HG03064 (cell line): ENCODE results near the gene SYNDIG1.

Source experiments
- ATAC-seq: cut with Tn5 transposase; IDR thresholded peaks from one replicate; pipeline ENCODE4 v1.9.1; 2021; ENCODE audit warnings: low read depth; ENCODE audit not compliant: unreplicated experiment

SYNDIG1 gene

DNA sequence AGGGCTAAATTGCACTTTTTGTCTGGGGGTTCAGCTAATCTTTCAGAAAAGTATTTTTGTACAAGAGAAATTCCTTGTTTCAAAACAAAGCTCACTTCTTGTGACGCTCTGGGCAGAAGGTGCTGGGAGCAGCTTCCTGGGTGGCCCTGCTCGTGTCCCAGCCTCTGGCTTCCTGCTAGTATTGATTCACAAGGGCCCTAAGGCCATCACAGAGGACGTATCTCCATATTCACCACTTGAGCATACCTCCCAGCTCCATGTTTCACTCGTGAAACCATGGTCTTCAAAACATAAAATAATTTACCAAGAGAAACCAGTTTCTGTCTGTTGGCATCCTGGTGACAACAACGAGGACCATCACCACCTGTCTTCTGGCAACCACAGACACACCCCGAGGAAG lies 49.1 kb downstream of the SYNDIG1 start:
- no peak for ATAC-seq

DNA sequence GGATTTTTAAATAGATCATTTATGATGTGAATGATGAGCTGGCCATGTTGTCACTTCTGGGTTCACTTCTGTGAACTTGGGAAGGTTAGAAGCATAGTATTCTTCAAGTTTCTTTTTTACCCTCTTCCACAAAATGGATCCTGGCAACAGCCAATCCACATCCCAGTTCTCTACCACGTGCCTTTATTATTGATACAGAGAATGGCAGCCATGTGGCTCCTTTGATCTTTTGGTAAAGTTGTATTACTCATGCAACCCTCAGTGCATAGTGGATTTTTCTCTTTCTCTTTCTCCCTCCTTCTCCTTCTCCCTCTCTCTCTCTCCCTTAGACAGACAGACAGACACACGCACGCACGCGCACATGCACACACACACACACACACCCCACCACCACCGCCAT lies 50.0 kb downstream of the SYNDIG1 start:
- no peak for ATAC-seq

DNA sequence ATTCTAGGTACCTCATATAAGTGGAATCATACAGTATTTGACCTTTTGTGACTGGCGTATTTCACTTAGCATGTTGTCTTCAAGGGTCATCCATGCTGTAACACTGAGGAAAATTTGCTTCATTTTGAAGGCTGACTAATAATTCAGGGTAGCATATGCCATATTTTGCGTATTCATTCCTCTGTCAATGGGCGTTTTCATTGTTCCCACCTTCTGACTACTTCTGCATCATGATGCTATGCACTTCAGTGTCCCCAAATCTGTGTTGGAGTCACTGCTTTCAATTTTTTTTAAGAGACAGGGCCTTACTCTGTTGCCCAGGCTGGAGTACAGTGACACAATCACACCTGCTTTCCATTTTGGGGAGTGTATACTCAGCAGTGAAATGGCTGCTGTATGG lies 51.6 kb downstream of the SYNDIG1 start:
- no peak for ATAC-seq

DNA sequence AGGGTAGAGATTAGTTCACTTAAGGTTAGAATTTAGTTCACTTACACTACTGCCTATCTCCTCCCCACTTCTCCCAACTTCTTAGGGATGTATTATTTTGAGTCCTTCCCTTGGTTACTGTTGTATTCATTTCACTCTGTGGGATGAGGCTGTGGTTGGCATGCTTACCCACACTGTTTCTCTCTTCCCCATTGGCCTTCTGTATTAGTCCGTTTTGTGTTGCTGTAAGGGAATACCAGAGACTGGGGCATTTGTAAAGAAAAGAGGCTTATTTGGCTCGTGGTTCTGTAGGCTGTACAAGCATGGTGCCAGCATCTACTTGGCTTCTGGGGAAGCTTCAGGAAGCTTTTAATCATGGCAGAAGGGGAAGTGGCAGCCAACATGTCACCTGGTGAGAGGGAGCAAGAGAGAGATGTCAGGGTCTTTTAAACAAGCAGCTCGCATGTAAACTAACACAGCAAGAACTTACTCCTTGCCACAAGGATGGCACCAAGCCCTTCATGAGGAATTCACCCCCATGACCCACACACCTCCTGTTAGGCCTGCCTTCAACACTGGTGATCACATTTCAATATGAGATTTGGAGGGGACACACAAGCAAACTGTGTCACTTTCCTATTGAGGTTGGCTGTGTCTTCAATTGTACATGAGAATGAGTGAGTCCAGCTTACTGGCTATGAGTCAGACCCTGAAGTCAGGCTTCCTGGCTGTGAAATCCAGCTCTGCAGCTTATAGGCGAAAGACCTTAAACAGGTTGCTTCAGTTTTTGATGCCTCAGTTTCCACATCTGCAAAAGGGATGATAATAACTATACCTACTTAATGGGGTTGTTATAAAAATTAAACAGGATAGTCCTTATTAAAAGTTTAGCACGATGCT lies 53.3 kb downstream of the SYNDIG1 start:
- ATAC-seq = no peak

DNA sequence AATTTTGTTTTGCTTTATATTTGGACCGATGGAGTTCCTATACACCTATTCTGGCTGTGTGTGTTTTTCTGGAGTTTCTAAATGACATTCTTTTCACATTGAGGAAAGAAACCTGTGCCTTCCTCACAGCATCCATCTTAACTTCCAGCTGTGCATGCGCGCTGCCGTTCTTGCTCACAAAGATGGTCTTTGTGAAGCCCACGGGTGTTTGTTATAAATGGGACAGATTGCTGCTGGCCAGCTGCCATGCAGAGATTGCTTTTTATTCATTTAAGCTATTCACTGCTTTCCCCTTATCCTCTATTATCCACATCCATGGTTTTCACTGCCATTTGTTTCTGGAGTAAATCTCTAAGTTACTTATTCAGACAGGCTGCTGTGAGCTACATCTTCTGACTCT lies 54.2 kb downstream of the SYNDIG1 start:
- no peak for ATAC-seq

DNA sequence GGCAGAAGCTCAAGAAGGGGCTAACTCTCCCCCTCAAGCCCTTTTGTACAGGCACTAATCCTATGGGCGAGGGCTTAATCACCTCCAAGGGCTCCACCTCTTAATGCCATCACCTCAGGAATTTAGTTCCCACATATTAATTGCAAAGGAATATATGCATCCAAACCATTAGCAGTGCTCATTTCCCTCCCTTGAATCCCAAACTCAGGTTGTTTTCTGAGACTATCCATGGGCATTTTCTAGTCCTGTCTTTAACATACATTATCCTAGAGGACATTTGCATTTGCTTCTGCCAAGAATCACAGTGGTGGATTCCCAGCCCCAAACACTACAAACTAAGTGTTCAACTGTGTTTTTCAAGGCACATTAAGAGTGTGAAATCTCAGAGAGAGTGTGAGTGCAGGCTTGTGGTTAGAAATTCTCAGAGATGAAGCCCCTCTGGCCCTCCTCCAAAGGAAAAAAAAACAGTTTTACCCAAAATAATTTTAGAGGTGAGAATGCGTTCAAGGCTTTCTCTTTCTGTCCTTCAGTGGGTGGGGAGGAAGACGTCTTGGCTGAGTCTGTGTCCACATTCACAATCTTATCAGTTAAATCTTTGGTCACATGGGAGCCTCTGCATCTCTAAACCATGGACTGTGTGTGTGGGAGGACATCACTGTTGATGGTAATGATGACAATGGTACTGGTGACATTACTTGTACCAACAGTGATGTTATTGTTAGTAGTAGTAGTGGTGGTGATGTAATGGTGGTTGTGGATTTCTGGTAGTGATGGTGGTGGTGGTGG lies 59.3 kb downstream of the SYNDIG1 start:
- ATAC-seq = no peak

DNA sequence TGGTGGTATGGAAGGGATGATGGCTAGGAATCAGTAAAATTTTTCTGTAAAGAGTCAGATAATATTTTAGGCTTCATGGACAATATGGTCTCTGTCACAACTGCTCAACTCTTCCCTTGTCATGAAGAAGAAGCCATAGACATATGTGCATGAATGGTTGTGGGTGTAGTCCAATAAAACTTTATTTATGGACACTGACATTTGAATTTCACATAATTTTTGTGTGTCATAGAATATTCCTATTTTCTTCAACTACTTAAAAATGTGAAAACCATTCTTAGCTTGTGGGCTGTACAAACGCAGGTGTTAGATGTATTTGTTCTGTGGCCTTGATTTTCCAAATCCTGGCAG lies 59.9 kb downstream of the SYNDIG1 start:
- no peak for ATAC-seq

DNA sequence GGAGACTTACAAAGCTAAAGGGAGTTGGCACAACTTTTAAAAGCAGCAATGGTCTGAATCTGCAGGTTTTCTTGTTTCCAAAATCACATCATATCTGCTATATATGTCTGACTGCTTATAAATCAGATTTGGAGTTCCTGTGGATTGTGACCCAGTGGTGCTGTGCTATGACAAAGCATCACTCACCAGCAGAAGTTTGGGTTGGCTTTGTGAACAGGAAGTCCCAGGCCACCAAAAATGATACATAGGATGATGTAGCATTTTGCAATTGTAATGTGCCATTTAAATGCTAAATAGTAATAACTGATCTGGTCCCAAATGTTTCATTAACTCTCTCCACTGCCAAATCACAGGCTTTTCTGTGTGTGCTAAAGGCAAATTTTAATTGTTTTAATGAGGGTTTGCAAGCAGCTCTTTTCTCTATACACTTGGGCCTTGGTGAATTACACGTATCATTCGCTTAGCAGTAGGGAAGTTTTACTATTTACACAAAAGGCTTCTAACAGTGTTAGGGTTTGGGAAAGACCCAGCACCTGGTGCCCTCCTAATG lies 60.8 kb downstream of the SYNDIG1 start:
- ATAC-seq = no peak

DNA sequence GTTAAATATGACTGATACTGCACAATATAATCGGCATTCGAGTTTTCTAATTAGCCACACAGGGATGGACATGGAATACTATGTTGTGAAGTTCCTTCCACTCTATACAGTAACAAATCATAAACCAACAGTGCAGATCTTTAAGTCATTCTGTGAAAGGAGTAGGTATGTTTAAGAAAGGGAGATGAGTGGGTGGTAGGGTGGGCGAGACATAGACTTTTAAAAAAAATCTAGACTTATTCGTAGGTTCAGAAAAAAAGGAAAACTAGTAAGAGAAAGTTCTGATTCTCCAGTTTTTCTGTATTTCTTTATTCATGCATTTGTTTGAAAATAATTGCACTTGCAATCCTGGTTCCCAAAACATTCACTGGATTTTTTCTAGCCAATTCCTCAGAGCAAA lies 61.8 kb downstream of the SYNDIG1 start:
- ATAC-seq = no peak

DNA sequence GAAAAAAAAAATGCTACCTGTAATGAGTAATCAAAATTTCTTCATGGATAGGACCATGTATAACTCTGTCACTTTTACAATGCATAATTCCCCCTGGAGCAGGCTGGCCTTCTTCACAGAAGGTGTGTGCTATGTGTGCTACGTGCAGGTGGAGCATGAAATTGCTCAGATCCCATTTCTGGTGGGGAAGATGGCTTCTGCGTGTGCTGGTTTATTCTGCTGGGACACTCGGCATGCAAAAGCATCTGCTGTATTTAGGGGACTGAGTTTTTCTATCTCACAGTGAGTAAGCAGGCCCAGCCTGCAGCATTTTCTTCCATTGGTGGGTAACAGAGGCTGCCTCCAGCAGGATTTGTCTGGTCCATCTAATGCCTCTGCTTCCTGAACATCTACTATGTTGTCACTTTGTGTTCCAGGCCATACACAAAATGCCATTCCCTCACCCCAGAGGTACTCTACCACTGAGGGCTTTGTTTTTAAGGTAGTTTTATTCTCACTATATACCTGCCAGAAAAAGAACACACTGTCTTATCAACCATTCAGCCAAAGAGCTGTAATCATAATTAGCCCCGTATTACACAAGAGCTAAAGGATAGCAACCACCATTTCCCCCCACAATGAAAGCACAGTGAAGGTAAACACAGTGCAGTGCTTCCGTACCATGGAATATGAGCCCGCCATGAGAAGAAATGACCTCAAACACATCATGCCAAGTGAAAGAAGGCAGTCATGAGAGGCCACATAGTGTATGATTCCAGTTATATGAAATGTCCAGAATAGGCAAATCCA lies 62.4 kb downstream of the SYNDIG1 start:
- ATAC-seq = no peak

DNA sequence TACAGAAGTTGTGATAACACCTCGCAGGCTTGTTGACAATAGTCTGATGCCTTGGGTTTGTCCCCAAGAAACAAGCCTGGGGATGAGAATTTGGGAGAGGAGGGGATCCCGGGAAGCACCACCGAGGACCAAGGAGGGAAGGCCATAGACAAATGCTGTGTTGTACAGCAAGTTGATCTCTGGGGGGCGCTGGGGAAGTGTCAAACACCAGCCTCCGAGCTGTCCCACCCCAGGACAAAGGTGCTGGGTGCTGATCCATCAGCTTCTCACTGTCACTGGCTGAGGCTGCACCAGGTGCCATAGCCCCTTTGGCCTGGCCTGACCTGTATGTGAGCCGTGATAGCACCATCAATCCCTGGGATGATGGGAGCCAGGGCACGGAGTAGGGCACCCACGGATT lies 64.0 kb downstream of the SYNDIG1 start:
- ATAC-seq = no peak

DNA sequence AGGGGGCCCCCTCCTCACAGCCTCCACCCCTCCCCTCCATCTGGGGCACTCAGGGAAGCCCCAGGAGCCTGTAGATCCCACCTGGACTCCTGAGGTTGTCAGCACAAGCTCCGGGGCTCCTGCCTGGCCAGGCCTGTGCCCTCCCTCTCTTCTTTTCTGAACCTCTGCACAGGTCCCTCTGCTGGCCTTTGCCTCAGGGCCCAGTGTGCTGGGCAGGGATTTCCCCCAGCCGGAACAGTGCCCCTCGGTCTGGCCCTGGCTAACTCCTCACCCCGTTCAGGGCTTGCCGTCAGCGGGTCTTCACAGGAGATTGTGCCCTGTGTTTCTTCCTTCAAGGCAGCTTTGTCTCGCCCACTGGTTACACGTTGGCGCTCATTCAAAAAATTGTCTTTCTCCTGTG lies 64.9 kb downstream of the SYNDIG1 start:
- ATAC-seq = no peak

DNA sequence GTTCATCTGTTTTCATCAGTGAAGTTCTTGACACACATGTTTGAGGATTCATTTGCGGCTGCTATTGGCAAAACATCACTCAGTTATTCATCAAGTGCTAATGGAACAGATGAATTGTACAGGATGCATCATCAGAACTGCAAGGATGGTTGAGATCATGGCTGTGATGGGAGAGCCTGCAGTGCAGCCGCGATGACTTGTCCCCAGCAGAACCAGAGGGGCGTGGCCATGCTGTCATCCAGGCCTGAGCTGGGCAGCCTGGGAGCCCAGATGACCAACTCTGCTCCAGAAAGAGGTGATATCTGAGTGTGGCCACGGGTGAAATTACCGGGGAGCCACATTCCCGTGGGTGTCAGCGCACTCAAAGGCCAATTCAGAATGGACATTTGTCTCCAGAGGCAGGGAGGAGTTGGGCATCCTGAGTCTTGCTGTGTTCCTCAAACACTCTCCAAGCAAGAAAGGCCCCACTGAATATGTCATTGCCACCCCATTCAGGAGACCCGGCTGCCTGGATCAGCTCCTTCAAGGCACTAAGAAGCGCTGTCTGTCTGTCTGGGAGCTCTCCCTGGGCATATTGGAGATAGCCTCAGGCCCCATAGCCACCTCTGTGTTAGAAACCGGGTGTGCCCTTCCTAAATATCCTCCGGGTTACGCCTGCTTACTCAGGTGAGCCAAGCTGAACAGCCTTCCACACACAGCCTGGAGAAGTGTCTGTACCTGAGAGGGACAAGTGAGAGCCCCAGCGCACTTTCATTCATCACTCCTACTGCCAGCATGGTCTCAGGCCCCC lies 66.7 kb downstream of the SYNDIG1 start:
- no peak for ATAC-seq

DNA sequence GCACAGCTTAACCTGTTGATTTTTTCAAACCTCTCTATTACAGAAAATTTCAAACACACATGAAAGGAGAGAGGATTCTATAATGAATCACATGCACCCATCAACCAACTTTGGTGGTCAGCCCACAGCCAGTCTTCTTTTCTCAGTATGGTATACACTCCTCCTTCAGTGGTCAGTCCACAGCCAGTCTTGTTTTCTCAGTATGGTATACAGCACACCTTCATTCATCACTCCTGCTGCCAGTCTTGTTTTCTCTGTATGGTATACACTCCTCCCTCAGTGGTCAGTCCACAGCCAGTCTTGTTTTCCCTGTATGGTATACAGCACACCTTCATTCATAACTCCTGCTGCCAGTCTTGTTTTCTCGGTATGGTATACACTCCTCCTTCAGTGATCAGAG lies 67.8 kb downstream of the SYNDIG1 start:
- no peak for ATAC-seq

DNA sequence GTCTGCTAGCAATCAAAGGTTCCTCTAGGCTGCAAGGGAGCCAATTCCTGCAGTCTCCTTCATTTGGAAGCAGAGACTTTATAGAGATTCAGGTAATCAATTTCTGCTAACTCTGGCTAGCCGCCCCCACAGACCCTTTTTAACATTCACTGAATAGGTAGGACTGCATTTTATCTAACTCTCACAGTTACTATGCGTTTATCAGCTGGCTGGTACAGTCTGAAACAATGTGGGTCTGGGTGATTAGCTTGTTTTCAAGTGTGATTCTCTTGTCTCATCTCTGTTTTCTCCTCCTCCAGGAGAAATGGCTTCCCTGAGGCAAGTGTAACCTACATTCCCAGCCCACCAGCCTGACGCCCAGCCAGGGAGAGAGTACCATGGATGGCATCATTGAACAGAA lies 73.3 kb downstream of the SYNDIG1 start:
- no peak for ATAC-seq

DNA sequence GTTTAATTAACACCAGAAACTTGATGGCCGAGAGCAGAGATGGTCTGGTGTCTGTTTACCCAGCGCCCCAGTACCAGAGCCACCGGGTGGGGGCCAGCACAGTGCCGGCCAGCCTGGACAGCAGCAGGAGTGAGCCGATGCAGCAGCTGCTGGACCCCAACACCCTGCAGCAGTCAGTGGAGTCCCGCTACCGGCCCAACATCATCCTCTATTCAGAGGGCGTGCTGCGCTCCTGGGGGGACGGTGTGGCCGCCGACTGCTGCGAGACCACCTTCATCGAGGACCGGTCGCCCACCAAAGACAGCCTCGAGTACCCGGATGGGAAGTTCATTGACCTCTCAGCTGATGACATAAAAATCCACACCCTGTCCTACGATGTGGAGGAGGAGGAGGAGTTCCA lies 73.7 kb downstream of the SYNDIG1 start:
- no peak for ATAC-seq

DNA sequence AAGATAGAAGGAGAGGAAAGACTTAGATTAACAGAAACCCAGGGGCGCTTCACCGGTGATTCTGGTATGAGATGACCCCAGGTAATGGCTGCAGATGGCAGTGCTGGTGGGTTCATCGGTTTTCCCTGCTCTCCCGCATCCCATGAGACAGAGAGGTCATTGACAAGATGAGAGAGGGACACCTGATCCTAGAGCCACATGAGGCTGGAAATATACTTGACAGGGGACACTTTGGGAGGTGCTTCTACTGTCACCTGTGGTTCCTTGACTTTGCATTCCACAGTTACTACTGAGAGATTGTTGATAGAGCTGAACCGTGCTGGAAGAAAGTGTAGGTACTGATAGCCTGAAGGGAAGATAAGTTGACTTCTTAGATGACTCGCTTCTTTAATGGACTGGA lies 74.3 kb downstream of the SYNDIG1 start:
- ATAC-seq = no peak

DNA sequence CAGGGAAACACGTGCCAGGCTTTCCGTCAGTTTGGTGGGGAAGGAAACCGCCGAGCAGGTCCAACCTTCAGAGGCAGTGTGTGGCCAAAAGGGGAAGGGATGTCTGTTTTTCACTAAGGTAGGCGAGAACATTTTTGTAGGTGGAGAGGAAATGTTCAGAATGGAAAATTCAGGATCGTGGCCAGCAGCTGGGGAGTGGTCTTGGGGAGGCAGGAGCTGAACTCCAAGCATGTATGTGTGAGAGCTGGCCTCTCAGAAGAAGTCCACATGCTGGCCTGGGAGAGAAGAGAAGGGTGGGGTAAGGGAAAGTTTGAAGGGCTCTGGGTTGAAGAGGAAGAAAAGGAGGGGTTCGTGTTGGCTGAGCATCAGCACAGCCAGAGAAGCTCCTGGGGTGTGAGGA lies 74.9 kb downstream of the SYNDIG1 start:
- ATAC-seq = no peak

DNA sequence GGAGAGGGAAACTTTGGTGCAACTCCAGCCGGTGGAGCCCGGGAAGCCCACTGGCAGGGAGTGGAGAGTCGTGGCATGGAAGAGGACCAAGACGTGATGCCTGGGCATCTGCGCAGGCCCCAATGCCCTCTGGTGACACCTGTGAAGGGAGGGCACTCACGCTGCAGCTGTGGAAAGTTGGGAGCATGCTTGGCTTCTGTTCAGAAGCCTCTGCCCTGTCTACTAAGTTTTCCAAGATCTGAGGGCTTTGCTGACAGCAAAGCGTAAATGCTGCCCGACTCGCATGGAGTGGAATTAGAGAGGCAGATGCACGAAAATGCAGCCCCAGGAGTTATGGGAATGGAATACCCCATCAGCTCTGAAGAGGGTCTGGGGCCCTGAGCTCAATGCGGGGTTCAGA lies 75.7 kb downstream of the SYNDIG1 start:
- no peak for ATAC-seq

DNA sequence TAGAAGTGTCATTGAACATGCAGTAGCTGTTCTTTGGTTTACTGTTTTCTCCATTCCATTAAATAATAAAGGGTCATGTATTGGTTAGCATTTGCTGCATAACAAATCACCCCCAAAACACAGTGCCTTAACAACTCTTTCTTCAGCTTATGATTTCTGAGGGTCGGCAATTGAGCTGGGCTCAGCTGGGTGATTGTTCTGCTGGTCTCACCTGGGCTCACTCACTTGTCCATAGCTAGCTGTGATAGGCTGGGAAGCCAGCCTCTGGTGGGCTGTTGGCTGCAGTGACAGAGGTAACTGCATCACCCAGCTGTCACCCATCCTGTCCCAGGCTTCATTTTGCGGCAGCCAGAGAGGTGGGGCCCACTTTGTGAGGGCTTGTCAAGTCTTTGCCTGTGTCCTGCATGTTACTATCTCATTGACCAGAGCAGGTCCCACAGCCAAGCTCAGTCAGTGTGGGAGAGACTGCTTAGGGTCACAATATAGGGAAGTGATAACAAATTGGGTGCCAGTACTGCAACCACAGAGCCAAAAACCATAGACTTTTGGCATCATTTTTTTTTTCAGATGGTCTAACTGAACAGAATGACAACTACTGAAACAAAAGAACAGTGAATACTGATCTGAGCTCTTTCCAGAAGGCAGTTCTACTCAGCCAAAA lies 76.9 kb downstream of the SYNDIG1 start:
- no peak for ATAC-seq
